ENCODE data around the gene NPTX1.

The NPTX1 gene

DNA sequence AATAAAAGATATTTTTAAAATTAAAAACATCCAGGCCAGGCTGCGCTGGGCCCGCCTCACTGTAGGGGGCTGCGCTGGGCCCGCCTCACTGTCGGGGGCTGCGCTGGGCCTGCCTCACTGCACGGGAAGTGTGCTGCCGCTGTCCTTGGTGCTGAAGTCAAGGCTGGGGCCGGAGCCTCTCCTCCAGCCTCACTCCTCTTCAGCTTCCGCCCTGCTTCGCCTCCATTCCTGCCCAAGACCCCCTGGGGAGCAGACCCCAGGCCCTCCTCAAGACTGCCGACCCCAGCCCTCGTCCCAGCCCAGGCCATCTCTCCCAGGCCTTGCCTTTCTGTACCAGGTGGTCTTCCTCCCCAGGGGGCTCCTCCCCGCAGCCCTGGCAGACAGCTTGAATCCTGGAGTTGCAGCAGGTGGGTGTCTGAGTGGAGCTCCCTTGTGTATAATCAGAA, 35.3 kb downstream of the NPTX1 start:
- peak; percentile 85 for DNase-seq
- no peak overlapping the region for H3K27ac ChIP-seq (ENCODE audit: low read length)

DNA sequence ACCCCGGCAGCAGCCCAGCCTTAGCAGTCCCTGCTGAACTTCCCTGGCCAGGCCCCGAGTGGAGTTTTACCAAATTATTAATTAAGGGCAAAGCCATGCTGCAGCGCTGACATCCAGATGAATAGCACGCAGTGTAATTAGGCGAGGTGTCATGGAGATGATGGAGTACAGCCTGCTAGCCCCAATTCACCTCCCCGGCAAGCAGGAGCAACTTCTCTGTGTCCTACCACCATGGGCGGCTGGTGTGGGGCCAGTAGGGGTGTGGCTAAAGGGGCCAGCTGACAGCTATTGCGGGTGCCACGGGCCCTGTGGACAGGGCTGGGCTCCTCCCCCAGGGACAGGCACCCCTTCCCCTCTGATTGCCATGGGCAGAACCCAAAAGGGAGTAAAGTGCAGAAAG, 36.9 kb downstream of the NPTX1 start:
- Histone ChIP-seq H3K27me3 (ENCODE audit: insufficient read depth, low read length, poor library complexity) (no peaks in the 10 kb centered on the region), H3K9ac (ENCODE audit: low read depth, low read length) (no peak overlapping the region), H4K20me1 (ENCODE audit: insufficient read depth, low read length) (peaks cover 9% of the 10 kb centered on the region), H3K9me3 (ENCODE audit: insufficient read depth, low read length, severe bottlenecking) (no peaks in the 10 kb centered on the region), H2AFZ (ENCODE audit: low read depth, low read length) (no peak overlapping the region), H3K4me3 (ENCODE audit: low read depth in 1 of 2, low read length in 2 of 2) (no peak overlapping the region), H3K4me1 (ENCODE audit: insufficient read depth, low read length) (no peaks in the 10 kb centered on the region), H3K27ac (ENCODE audit: low read length) (no peak overlapping the region), H3K36me3 (ENCODE audit: insufficient read depth, low read length) (no peaks in the 10 kb centered on the region), H3K79me2 (ENCODE audit: insufficient read depth, low read length) (no peaks in the 10 kb centered on the region), H3K4me2 (ENCODE audit: insufficient read depth, low read length) (no peak overlapping the region)
- no peak for DNase-seq
- no peak for TF ChIP-seq CTCF (IDR thresholded peaks at IDR 0.05; ENCODE audit: borderline replicate concordance, extremely low read depth, low read length, poor library complexity, severe bottlenecking)
- TF ChIP-seq EZH2 (IDR thresholded peaks at IDR 0.05; ENCODE audit: borderline replicate concordance, low read depth, low read length, severe bottlenecking) = no peak
- ATAC-seq (ENCODE audit: insufficient read depth, low read depth) = no peak

More for the DNA sequence above, 35.3 kb downstream of the NPTX1 start:
- peak; percentile 100 for ATAC-seq (ENCODE audit: insufficient read depth, low read depth)
- Histone ChIP-seq H4K20me1 (ENCODE audit: insufficient read depth, low read length) (peaks cover 9% of the 10 kb centered on the region), H3K4me2 (ENCODE audit: insufficient read depth, low read length) (no peak overlapping the region), H3K4me3 (ENCODE audit: low read depth in 1 of 2, low read length in 2 of 2) (no peak overlapping the region), H2AFZ (ENCODE audit: low read depth, low read length) (no peak overlapping the region), H3K27me3 (ENCODE audit: insufficient read depth, low read length, poor library complexity) (no peaks in the 10 kb centered on the region), H3K36me3 (ENCODE audit: insufficient read depth, low read length) (no peaks in the 10 kb centered on the region), H3K9ac (ENCODE audit: low read depth, low read length) (no peak overlapping the region), H3K4me1 (ENCODE audit: insufficient read depth, low read length) (no peaks in the 10 kb centered on the region), H3K79me2 (ENCODE audit: insufficient read depth, low read length) (no peaks in the 10 kb centered on the region), H3K9me3 (ENCODE audit: insufficient read depth, low read length, severe bottlenecking) (no peaks in the 10 kb centered on the region)
- no peak for TF ChIP-seq EZH2 (IDR thresholded peaks at IDR 0.05; ENCODE audit: borderline replicate concordance, low read depth, low read length, severe bottlenecking)
- peak; percentile 44 for TF ChIP-seq CTCF (IDR thresholded peaks at IDR 0.05; ENCODE audit: borderline replicate concordance, extremely low read depth, low read length, poor library complexity, severe bottlenecking)

DNA sequence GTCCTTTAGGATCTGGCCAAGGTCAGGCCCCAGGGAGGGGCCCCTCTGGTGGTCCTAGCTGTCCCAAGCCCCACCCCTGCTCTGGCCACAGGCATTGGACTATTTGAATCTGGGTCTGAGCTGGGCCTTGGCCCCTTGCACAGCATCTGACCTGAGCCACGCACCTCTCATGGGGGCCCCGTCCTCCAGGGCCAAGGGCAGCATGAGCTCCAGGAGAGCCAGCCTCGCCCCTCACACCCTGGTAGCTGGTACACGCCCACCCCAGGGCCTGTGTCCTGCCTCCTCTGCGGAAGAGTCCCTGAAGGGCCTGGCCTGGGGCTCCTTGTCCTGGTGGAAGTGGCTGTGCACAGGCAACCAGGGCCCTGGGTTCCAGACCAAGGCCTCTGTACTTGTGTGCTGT, 37.6 kb downstream of the NPTX1 start:
- Histone ChIP-seq H3K79me2 (ENCODE audit: insufficient read depth, low read length) (no peaks in the 10 kb centered on the region), H3K27ac (ENCODE audit: low read length) (no peak overlapping the region), H3K4me2 (ENCODE audit: insufficient read depth, low read length) (no peak overlapping the region), H3K9me3 (ENCODE audit: insufficient read depth, low read length, severe bottlenecking) (no peaks in the 10 kb centered on the region), H2AFZ (ENCODE audit: low read depth, low read length) (no peak overlapping the region), H3K4me1 (ENCODE audit: insufficient read depth, low read length) (no peaks in the 10 kb centered on the region), H3K36me3 (ENCODE audit: insufficient read depth, low read length) (no peaks in the 10 kb centered on the region), H4K20me1 (ENCODE audit: insufficient read depth, low read length) (peaks cover 9% of the 10 kb centered on the region), H3K9ac (ENCODE audit: low read depth, low read length) (no peak overlapping the region), H3K27me3 (ENCODE audit: insufficient read depth, low read length, poor library complexity) (no peaks in the 10 kb centered on the region), H3K4me3 (ENCODE audit: low read depth in 1 of 2, low read length in 2 of 2) (no peak overlapping the region)
- DNase-seq (no peak), ATAC-seq (ENCODE audit: insufficient read depth, low read depth) (no peak)
- TF ChIP-seq EZH2 (IDR thresholded peaks at IDR 0.05; ENCODE audit: borderline replicate concordance, low read depth, low read length, severe bottlenecking) (no peak), CTCF (IDR thresholded peaks at IDR 0.05; ENCODE audit: borderline replicate concordance, extremely low read depth, low read length, poor library complexity, severe bottlenecking) (no peak)

DNA sequence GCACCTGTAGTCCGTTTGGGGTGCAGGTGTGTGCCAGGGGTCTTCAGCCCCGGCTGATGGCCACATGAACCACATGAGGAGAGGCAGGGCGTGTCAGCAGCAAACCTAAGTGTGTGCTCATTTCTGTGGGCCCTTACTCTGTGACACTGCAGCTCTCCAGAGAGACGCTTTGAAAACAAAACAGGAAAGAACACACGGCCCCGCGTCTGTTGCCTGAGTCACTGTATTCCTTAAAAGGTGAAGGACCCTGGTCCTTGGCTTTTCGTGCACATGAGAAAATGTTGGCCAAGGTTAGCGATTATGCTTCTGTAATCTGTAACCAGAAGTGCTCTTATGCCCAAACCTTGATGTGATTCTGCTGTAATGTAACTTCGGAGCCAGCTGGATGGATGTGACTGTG, 38.9 kb downstream of the NPTX1 start:
- TF ChIP-seq CTCF (IDR thresholded peaks at IDR 0.05; ENCODE audit: borderline replicate concordance, extremely low read depth, low read length, poor library complexity, severe bottlenecking) (no peak), EZH2 (IDR thresholded peaks at IDR 0.05; ENCODE audit: borderline replicate concordance, low read depth, low read length, severe bottlenecking) (no peak)
- Histone ChIP-seq H3K79me2 (ENCODE audit: insufficient read depth, low read length) (no peaks in the 10 kb centered on the region), H3K9ac (ENCODE audit: low read depth, low read length) (no peak overlapping the region), H3K4me3 (ENCODE audit: low read depth in 1 of 2, low read length in 2 of 2) (no peak overlapping the region), H2AFZ (ENCODE audit: low read depth, low read length) (no peak overlapping the region), H3K36me3 (ENCODE audit: insufficient read depth, low read length) (no peaks in the 10 kb centered on the region), H3K4me2 (ENCODE audit: insufficient read depth, low read length) (no peak overlapping the region), H3K9me3 (ENCODE audit: insufficient read depth, low read length, severe bottlenecking) (no peaks in the 10 kb centered on the region), H3K27ac (ENCODE audit: low read length) (no peak overlapping the region), H3K4me1 (ENCODE audit: insufficient read depth, low read length) (no peaks in the 10 kb centered on the region), H3K27me3 (ENCODE audit: insufficient read depth, low read length, poor library complexity) (no peaks in the 10 kb centered on the region), H4K20me1 (ENCODE audit: insufficient read depth, low read length) (peaks cover 9% of the 10 kb centered on the region)
- DNase-seq (no peak), ATAC-seq (ENCODE audit: insufficient read depth, low read depth) (no peak)
